ENCODE data around the gene PEPD.

Gene PEPD

DNA sequence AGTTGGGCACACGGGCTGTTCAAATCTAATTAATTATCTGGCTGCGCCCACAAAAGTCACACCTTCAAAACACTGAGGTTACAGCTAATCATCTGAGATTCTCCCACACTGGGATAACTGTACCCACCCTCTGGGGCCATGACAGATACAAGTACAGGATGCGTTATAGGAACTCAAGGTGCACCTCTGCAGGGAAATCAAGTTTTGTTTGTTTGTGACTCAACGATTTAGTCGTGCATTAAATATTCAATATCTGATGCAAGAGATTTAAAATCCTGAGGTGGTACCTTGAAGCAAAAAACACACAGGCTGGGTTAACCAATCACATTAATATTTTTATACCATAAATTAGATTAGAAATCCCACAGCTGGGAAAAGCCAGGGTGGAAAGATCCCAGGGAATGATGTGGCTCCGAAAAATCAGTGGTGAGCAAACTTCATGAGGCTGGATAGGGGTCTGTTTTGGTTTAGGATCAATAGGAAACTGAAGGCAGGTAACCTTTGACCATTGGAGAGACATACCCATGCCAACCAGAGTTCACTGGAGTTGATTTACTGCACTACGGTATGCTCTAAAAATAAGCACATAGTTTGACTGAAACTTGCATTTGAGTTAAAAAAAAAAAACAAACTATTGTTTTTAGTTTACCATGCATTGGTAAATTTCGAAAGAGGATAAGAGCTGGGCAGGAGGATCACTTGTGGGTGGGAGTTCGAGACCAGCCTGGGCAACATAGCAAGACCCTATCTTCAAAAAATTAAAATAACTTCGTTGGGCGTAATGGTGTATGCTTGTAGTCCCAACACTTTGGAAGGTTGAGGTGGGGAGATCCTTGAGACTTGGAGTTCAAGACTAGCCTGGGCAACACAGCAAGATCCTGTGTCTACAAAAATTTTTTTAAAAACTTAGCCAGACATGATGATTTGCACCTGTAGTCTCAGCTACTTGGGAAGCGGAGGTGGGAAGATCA is 172.0 kb downstream of the PEPD start:
- DNase-seq = no peak

DNA sequence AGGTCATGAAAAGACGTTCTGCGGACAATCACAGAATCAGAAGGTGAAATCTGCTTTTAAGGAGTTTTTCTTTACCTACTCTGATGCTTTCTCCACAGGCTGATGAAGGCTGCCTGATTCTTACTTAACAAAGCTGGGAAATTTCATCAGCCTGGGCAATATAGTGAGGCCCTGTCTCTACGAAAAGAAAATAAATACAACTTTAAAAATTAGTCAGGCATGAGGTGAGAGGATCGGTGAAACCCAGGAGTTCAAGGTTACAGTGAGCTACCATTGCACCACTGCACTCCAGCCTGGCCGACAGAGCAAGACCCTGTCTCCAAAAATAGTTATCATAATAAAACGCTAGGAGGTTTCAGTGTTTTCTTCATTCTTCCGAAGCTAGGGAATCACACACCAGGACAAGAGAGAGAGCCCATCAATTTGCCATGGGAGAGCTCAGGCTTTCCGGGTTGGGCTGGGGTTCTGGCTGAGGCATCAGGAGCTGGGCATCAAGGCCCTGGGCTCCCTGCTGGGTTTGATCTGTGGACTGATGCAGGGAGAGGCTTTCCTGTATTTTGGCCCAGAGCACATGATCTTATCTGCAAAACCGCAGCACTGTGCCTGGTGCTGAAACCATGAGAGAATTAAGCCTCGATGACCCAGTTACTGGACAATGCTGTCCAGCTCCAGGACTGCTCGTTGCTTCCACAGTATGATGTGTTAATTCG is 173.1 kb downstream of the PEPD start:
- no peak for DNase-seq

- DNase-seq = no peak
Observed at GRCh38 chr19:33347300-33347699, 174.3 kb downstream of the PEPD start.

GRCh38 chr19:33346665-33347064 is 174.9 kb downstream of the PEPD start:
- no peak for DNase-seq

DNA sequence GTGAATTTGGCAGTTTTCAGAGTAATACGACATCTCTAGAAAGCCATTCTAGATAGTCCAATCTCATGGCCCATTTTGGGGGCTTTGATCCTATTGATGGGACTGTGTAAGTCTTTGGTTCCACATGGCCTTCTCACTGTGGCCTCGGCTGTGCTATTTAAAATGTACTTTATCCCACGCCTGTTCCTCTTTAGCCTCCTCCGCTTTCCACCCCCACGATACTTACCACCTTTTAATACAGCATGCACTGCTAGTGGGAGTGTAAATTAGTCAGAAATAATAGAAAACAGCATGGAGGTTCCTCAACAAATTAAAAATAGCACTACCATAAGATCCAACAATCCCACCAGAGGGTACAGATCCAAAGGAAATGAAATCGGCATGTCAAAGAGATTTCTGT is 176.4 kb downstream of the PEPD start:
- no peak for DNase-seq

DNA sequence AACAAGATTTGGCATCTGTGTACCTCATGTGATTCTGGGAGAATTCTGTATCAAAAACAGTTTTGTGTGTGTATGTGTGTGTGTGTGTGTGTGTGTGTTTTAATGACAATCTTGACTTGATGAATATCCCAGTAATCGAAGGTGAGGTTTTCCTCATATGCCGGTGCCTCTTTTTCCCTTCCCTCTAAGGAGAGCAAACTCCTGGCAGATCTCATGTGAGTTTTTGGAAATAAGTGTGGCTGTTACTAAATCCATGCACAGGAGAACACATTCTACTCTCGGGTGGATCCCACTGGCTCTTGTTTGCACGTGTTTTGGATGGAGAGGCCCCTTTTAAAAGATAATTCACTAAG is 177.0 kb downstream of the PEPD start:
- DNase-seq = no peak

DNA sequence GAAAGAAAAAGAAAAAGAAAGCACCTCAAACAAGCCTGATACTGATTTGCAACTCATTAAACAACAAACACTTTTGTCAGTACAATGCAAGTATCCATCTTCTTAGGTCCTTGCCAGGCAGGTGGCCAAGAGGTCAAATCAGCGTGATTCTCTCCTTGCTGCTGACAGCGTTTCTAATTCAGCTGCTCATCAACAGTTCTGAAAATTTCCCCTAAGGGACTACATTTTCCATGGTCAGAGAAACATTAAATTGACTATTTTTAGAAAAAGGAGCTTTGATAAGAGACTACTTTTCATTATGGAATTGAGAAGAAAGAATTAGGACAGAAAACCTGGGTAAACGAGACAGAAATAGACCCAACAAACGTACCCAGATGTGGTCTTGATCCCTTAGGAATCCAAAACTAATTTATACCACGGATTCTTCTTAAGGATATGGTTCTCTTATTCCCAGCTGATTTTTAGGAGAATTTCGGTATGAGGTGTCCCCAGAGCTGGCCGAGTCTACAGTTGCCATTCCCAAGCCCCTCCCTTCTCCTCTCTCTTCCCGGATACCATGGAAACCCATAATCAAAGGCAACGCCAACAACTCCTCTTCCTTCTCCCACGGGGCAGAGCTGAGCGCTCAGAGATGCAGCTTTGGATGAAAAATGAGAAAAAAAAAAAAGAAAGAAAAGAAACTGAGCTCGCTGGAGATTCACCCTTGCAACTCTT is 177.6 kb downstream of the PEPD start:
- no peak for DNase-seq

GRCh38 chr19:33343301-33343700 is 178.3 kb downstream of the PEPD start:
- no peak for DNase-seq

- no peak for DNase-seq
Observed at GRCh38 chr19:33340991-33341390, 180.6 kb downstream of the PEPD start.

DNA sequence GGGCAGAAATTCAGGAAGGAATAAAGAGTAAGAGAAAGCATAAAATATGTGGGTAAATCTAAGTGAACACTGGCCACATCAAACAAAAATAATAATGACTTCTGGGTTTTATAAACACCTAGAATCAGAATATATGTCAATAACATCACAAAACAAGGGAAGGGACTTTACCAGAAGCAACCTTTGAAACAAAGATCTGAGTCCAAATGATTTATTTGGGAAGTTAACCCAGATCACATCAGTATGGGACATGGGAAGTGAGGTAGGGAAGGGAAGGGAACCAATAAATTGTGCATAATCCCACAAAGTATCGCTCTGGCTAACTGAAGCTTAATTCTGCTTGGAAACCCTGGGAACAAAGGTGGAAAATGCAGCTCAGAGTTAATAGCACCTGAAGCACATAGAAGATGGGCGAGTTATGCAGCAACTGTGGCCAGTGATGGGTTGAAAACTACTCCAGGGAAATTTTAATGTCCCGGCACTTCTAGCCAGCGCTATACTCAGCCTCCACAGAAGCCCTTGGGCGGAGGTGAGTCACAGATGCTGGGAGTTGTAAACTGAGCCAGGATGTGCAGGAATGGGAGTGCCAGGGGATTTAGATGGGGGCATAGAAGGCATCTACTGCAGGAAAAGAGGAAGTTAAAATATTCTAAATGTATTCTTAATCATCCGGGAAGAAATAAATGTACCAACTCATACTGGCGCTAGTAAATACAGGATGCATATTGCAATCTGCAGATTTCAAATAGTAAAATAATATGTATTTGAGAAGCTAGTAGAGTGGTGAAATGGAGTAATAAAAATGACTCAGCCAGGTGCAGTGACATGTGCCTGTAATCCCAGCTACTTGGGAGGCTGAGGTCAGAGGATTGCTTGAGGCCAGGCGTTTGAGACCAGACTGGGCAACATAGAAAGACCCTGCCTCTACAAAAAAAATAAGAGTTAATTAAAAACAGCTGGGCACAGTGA is 182.3 kb downstream of the PEPD start:
- DNase-seq = no peak

Data from CD4-positive, alpha-beta T cell treated with Interleukin-10 for 1 hour (primary cell).